Measurements from ENCODE around the gene TMEM63C.

Gene TMEM63C

DNA sequence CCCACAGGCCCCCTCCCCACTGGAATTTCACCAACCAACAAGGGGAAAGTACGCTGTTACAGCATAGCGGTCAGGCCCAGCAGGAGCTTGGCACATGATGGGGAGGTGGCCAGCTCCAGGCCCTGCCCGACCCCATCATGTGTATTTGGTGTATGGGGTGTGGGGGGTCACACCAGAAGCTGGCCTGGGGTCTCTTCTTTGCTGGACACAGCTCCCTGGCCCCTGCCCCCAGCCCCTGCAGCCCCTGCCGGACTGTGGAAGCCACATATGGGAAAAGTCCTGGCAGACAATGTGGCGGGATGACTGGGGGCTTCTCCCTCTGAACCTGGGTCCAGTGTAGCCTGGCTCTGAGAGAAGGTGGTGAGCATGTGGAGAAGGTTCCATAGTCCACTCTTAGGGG, 77.0 kb downstream of the TMEM63C start:
- no peak for DNase-seq (ENCODE audit: low spot score)

DNA sequence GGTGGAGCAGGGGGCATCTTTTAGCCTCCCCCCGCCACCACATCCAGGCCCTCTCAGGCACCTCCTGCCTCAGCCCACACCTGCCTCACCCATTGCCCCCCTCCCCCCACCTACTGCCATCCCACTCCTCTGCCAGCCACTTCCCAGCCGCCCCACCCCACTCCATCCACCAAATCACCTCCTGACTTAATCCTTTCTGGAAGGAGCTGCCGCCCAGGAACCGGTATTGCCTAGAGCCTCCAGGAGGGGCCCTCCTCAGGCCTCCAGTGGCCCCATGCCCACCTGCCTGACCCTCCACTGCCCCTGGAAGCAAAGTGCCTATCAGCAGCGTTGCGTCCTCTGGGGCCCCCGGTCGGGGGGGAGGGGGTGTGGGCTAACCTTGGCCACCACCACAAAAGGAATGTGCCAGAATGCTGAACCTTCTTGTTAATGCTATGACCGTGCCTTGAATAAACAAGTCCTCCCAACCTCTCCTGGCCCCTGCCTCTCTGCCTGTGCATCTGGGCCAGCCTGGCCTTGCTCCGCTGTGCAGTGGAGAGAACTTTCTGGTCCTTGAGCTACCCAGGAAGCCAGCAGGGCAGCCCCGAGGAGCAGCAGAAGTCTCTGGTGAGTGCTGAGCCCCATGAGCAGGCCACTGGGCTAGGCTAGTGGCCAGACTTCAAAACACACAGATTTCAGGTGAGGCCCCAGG, 77.6 kb downstream of the TMEM63C start:
- DNase-seq (ENCODE audit: low spot score): no peak

DNA sequence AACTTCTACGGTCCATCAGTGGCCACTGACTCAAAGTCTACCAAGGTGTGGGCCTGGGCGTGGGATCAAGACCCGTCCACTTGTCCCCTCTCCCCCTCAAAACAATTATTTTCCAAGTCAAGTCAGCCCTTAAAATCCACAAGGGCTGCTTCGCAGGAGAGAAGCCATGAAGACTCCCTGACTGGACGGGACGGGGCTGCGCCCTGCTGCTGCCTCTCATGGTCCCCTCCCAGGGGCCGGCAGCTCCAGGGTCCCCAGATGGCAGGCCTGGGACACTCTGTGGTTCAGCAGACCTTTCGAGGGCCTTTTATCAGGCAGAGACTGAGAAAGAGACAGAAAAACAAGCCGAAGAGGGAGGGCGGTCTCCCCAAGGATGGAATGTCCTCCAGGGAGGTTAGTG, 78.6 kb downstream of the TMEM63C start:
- DNase-seq (ENCODE audit: low spot score): no peak

DNA sequence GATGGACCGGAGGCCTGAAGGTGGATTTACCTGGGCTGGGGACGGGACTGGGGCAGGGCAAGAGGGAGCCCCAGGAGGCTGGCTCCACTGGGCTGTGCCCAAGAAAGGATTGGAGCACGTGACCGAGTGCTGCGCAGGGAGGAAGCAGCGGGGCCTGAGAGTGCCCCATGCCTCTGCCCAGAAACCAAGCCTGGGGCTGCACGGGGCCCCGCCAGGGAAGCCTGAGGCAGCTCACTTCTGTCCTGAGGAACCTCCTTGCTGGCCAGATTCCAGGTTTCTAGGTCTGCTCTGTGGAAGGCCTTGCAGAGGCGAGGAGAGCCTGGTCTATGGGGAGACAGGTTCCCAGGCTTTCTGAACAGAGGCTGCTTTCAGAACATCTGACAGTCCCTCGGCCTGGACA, 79.0 kb downstream of the TMEM63C start:
- no peak for DNase-seq (ENCODE audit: low spot score)

DNA sequence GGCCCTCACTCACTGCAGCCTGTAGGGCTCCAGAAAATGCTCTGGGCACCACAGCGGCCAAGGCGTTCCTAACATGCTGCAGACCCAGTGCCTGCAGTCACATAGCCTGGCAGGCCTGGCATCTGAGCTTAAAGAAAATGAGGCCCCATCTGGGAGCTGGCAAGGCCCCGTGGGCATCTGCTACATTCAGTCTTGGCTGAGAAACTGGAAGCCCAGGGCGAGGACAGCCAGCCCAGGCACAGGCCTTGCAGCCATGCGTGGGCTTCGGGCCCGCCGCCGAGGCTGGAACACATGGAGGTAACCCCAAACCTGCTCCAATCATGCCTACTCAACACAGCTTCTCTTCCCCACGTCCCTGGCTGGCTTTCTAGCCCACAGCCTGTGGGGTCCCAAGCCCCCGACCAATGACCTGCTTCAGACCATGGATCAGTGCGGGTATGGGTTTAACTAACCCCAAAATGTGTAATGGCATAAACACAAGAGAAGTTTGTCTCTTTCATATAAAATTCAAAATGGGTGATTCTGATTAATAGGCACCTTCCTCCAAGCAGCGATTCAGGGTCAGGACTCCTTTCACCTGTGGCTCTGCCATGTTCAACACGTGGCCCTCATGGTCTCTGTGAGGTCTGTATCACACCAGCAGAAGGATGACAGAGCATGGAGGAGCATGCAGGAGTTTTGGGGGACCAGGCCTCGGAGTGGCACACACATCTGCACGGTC, 83.0 kb downstream of the TMEM63C start:
- no peak for DNase-seq (ENCODE audit: low spot score)

DNA sequence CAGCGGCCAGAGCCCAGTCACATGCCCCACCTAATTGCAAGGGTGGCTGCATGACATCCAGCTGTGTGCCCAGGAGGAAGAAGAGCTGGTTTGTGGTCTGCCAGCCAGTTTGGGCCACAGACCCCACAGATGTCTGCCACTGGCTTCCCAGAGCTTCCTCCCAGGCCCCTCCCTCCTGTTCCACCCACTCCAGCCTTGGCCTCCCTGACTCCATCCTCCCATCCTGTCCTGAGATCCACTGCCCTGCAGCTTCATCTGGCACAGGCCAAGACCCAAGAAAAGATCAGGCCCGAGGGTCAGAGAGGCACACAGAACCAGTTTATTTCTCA, 83.6 kb downstream of the TMEM63C start:
- DNase-seq (ENCODE audit: low spot score): no peak

DNA sequence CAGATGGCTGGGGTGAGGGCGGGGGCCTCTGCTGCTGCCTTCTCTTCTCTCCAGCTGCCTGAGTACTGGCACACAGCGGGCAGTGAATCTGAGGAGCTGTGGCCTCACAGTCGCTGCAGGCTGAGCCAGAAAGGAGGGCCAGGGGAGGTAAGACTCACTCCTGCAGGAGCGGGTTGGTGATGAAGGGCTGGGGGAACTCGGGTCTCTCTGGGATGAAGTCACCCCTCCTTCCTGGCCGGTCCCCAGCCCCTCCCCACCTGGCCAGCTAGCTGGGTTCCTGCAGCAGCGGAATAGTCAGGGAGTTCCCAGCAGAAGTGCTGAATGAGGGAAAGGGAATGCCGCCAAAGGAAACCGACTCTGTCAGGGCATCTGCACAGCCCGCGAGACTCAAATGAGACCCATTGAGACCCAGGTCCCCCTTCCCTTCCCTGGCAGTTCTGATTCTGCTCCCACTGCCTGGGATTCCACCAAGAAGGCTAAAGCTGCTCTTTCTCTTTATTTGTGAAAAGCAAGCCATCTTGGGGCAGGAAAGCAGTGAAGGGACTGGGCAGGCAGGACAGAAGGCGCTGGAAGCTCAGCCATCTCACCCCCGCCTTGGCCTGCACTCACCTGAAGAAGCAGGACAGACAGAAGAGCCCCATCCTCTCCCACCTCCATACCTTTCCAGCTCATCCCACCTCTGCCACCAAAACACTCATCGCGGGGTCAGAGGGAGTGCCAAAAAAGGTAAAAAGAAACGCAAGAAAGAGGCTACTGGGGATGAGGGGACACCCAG, 84.2 kb downstream of the TMEM63C start:
- DNase-seq (ENCODE audit: low spot score): no peak

DNA sequence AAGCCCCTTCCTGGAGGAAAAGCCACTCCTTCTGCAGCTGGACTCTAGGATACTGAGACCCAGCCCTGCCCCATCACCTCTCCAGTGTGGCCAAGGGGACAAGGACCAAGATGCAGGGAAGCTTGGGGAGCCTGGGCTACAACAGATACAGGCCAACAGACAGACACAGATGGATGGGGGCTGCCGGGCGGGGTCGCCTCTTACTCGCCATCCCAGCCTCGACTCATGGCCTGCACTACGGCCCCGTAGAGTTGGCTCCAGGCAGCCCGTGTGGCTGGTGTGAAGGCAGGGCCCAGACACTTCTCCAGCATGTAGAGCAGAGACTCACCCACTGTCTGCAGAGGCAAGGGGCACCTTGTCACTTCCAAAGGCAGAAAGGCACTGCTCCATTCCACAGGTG, 84.7 kb downstream of the TMEM63C start:
- DNase-seq (ENCODE audit: low spot score): no peak

DNA sequence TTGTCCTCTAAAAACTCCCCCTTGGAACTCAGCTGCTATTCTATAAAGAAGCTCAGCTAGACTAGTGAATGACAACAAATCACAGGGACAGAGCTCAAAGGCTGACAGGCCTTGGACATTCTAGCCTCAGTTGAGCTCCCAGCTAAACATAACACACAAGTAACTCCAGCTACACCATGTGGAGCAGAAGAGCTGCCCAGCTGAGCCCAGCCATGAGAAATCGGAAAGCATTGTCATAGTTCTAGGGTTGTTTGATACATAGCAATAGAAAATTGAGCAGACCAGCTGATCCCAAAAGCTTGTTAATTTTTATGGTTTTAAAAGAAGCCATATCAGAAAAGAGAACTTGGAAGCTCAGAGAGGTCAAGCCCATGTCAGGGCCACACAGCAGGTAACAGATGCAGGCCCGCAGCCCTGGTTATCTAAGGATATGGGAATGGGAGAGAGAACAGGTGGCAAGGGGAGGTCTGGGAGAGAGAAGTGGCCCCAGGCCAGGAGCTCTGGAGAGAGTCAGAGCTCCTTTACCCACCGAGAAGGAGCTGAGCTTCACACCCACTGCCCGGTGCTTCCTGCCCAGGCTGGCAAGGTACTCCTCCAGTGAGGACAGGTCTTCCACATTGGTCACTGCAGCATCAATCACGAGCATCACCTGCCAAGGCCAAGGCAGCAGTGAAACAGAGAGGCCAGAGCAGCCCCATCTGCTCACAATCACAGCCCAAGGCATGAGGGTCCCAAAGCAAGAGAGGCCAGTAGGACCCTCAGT, 86.5 kb downstream of the TMEM63C start:
- DNase-seq (ENCODE audit: low spot score): no peak

DNA sequence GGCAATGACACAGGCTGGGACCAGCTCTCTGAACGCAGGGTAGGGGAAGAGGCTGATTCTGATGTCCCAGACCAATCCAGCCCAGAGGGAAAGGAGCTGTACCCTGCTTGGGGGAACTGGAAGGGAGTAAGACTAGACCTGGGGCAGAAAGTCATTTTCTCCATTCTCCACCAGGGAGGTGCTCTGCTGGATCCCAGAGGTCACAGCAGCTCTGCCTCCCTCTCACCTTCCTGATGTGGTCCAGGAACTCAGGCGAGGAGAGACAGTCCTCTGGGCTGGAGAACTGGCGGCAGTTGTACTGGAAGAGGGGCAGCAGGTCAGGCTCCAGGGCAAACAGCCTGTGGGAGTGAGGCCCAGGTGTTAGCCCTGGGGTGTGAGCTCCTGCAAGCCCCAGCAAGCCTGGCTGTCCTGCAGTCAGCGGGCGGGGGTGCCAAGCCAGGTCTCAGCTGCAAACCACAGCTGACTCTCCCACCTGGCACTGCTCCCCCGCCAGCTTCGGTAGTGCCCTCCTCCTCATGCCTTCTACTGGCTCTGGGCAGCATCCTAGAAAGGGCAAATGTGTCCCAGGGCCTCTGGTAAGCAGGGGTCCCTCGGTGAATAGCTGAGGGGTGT, 87.5 kb downstream of the TMEM63C start:
- no peak for DNase-seq (ENCODE audit: low spot score)

DNA sequence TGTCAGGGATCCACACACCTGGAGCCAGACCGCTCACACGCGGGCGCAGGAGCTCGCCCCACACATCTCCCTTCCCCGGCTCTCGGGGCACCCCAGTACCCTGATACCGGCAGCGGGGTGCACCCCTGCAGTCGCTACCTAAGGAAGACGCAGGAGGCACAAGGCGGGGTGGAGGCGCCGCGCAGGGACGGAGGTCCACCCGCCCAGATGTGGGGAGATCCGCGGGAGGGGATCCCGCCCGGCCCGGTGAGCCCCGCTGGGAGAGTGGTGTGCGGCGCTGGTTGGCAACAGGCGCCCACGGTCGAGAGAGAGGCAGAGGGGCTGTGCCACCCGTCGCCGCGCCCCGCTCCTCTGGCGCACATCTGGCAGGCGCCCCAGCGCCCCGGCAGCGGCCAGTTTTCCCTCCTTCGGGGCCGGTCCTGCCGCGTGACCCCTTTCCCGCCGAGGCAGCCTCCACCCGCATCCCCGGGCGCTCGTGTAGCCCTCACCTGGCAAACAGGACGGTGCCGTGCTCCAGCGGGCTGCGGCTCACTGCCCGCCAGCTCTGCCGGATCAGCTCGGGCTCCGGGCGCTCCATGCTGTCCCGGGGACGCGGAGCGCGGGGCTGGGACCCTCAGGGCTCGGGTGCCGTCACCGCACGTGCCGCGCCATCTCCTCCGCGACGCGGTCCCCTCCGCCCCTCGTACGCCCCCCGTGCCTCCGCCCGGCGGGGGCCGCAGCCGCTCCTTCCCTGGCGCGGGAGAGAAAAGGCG, 88.9 kb downstream of the TMEM63C start:
- no peak for DNase-seq (ENCODE audit: low spot score)

DNA sequence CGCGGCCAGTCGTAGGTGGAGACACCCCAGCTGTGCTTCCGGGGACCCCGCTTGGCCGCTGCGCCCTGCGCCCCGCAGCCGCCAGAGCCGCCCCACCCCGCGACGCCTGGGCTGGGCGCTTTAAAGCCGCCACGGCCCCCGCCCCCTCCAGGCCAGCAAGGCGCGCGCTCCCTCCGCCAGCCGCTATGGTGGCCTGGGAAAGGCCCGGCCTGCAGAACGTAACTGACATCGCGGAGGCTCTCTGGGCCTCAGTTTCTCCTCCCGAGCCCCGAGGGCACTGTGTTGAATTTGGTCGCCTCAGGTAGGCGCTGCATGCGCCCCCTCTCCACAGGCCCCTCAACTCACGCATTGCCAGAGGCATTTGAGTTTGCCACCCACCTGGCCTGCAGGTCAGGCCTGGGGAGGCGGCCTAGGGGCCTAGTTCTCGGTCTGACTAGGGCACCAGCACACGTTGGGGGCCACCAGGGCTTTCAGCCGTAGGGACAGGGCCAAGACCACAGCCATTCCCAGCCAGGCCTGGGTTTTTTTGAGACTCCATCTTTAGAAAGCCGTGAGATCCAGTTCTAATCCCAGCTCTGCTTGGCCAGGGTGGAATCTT, 89.6 kb downstream of the TMEM63C start, which contains the start of gene NGB:
Gene NGB (minus strand): TSS at position 94 of the 598 bp plus-strand sequence. CDS start 269 bp downstream, outside the sequence.
- DNase-seq (ENCODE audit: low spot score): no peak

DNA sequence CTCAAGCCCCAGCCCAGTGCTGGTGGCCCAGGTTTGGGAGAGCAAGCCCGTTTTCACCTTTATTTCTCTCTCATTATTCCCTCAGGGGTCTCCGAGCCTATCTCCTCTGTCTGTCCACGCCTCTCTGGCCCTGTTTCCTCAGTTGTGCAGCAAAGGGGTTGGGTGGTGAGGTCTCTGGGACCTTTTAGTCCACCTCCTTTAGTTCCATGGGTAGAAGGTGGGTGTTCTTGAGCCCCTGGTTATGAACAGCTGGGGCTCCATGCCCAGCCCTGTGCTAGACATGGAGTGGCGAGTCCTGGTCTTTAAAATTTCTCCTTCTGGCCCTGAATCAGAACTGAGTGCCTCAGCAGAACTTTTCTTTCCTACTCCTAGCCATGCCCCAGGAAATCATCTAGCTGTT, 90.7 kb downstream of the TMEM63C start:
- DNase-seq (ENCODE audit: low spot score): no peak

DNA sequence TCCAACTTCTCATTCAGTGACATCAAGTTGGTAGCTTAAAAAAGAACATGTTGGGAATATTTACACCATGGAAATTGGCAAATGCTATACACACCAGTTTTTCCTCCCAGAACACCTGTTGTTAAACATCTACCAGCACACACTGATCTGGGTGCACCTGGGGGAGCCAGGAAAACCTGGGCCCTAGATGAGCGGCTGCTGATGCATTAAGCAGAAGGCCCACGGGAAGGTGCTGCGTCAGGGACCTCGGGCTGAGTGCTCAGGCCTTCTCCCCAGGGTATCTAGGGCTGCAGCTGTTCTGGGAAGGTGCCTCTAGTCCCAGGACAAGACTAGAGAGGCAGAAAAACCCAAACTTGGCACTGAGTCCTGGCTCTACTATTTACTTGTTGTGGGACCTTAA, 92.2 kb downstream of the TMEM63C start:
- DNase-seq (ENCODE audit: low spot score): no peak

DNA sequence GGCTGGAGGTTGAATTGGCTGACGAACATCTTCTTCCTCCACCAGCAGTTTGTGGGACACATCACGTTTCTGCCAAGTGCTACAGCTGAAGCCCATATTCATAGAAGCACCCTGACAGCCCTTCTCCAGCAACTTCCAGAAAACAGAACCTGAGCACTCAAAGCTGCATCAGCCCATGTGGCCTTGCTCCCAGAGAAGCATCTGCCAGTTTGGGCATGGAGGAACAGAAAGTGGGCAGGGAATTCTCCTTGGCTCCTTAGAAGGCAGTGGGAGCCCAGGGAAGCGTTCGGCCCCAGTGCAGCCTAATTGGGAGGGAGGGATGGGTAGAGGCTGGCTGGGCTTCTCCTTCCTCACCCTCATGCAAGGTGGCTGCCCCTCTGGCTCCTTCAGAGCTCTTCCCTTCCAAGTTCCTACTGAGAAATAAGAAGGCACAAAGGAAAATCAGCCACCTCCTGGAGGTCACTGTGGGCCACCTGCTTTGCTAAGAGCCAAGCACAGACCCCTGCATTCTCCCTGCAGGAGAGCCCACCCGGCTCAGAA, 93.5 kb downstream of the TMEM63C start:
- DNase-seq (ENCODE audit: low spot score): no peak

DNA sequence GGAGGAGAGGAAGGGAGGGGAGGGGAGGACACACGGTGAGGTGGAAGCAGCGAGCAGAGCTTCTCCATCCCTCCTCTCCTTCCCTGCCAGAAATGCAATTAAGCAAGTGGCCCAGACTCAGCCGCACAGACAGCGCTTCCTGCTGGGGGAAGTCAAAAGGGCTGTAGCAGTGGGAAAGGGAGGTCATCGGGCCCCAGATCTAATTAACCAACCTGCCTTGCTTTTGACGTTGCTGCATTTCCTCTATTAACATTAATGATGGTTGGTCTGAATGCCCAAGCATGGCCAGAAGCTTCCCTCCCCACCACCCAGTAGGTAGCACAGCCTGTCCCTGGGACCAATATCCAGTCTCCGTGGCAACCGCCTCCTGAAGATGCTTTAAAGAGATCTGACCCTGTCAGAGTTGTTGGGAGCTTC, 94.0 kb downstream of the TMEM63C start:
- no peak for DNase-seq (ENCODE audit: low spot score)

DNA sequence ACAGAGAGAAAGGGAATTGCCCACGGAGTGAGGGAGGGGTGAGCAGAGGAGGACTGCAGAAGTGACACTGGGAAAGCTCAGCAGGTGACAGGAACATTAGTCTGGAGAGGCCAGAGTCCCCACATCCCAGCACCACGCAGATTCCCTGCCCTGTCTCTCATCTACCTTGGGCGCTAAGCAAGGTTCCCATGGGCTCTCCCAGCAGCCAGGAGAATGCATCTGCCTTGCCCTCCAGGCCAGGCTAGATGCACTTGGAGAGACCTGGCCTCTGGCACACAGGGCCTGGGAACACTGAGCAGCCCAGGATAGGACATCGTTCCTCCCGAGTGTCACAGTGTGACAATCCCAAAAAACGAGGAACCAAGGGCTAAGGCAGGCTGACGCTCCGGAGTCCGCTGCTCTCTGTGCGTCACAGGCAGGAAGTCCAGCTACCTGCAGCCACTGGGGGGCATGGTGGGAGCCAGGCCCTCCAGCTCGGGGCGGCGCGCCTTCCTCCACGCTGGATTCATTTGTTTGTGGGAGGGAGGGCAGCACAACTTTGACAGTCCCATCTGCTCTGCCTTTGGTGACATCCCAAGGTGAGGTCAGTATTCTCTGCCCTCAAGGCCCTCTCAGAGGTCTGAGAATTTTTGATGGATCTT, 94.8 kb downstream of the TMEM63C start:
- no peak for DNase-seq (ENCODE audit: low spot score)

DNA sequence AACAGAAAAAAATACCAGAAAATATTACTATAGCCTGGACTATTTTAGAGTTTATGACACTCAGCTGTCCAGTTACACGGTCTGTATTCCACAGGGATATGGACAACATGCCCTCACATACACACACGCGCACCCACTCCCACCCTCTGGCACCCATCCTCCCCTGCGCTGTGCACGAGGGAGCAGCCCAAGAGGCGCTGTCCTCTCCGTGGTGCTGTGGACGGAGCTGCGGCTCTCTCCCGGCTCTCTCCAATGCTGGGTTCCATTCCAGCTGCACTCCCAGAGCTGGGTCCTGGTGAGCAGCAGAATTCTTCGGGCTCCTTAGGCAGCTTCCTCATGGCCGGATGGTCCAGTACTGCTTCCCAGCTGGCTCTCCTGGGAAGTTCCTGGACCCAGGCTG, 95.4 kb downstream of the TMEM63C start:
- no peak for DNase-seq (ENCODE audit: low spot score)

DNA sequence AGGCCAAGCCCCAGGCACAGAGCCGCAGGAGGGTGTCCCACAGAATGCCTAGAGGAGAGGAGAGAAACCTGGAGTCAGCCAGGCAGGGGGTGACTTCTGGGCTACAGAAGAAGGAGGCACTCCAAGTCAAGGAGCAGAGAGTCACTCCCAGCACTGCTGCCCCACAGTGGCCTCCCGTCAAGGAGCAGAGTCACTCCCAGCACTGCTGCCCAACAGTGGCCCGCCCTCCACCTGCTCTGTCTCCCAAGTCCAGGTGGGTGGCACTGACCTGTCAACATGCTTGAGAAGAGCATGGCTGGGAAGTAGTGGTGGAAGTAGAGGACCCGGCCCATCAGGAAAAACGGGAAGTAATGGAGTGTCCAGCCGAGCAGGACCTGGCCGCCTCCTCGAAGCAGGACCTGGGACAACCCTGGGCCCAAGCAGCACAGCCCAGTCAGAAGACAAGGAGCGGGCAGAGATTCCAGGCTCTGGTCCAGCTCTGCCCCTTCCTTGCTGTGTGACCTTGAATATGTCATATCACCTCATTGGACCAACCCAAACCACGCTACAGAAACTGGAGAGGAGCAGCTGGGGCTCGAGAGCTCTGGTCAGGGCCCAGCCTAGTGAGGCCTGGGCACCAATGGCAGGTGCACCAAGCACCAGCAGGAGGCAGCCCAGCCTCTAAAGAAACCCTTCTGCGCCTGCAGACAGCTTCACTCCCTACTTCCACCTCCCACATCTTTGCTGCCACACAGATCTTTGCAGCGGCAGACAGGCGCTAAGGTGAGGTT, 97.0 kb downstream of the TMEM63C start:
- no peak for DNase-seq (ENCODE audit: low spot score)
